GM12872 (cell line): ENCODE measurements around the gene NFATC1.

Experiments
- CTCF ChIP-seq: IDR thresholded peaks from 3 replicates; pipeline ENCODE4 v1.5.1; 2011; ENCODE audit warnings: low read depth, mild to moderate bottlenecking, low read length, moderate library complexity; ENCODE audit not compliant: insufficient read depth

The NFATC1 gene

GRCh38 chr18:79394534-79395307, 1.0 kb upstream of the NFATC1 start:
- no peak for TF ChIP-seq CTCF

- no peak for TF ChIP-seq CTCF
Measured at GRCh38 chr18:79395308-79395640, 456 bp upstream of the NFATC1 start.

GRCh38 chr18:79396431-79397246, 909 bp downstream of the NFATC1 start:
- peak; percentile 30 for TF ChIP-seq CTCF

GRCh38 chr18:79397247-79397829, 1.6 kb downstream of the NFATC1 start:
- no peak for TF ChIP-seq CTCF

- no peak for TF ChIP-seq CTCF
Measured at GRCh38 chr18:79397830-79398761, 2.4 kb downstream of the NFATC1 start.

GRCh38 chr18:79399275-79400081, 3.7 kb downstream of the NFATC1 start:
- no peak for TF ChIP-seq CTCF
